GM23248 (cell line): ENCODE data around the gene CDV3.

Experiments used
- EZH2 ChIP-seq: fragments of 200-600 bp; sonication (generic); IDR thresholded peaks from 2 replicates; pipeline ENCODE4 v1.6.1; 2018; ENCODE audit warnings: antibody characterized with exemption, mild to moderate bottlenecking; ENCODE audit not compliant: insufficient read depth, poor library complexity, severe bottlenecking
- EZH2phosphoT487 ChIP-seq: fragments of 200-600 bp; sonication (generic); IDR thresholded peaks from 2 replicates; pipeline ENCODE4 v1.6.1; 2018; ENCODE audit warnings: antibody characterized with exemption, moderate library complexity, mild to moderate bottlenecking, low read depth; ENCODE audit not compliant: insufficient read depth

GRCh38 chr3:133606902-133607301, 33.4 kb downstream of the CDV3 start:
- TF ChIP-seq EZH2 (no peak), EZH2phosphoT487 (no peak)
